Thyroid gland (tissue), 4 donors: ENCODE measurements around the gene MRPL12. TPM values are rescaled to one million over a fixed set of nuclear protein-coding genes. Genes with fewer than 3 reads are reported as not detected.
A peak's percentile ranks its signal among the peaks of the same experiment; 100 is the strongest.

Experiments used
- DNase-seq, 2 donors: peaks; one replicate each; pipeline ENCODE4 v3.0.0-alpha.2; 2019
- H3K27ac ChIP-seq, 3 donors: fragments of 200-600 bp; sonication (generic); 1 replicate in 2 of 3; 2 replicates in 1 of 3; pipeline ENCODE4 v1.5.1; 2016 to 2019; ENCODE audit warnings: mild to moderate bottlenecking in 1 of 3, moderate library complexity in 1 of 3
- H3K27me3 ChIP-seq: fragments of 200-600 bp; sonication (generic); one replicate; pipeline ENCODE4 v1.5.1; 2019
- H3K36me3 ChIP-seq, 2 donors: fragments of 200-600 bp; sonication (generic); one replicate each; pipeline ENCODE4 v1.5.1; 2016 to 2019
- H3K4me1 ChIP-seq, 2 donors: fragments of 200-600 bp; sonication (generic); one replicate each; pipeline ENCODE4 v1.5.1; 2017 to 2019
- H3K4me3 ChIP-seq, 3 donors: fragments of 200-600 bp; sonication (generic); replicated peaks in 1 of 3; 1 replicate in 2 of 3; 2 replicates in 1 of 3; pipeline ENCODE4 v1.5.1; 2016; ENCODE audit warnings: mild to moderate bottlenecking in 1 of 3
- H3K9me3 ChIP-seq: fragments of 200-600 bp; sonication (generic); one replicate; pipeline ENCODE4 v1.5.1; 2017
- POLR2A ChIP-seq, 2 donors: fragments of 450-650 bp; IDR thresholded peaks; one replicate each; pipeline ENCODE4 v1.6.1; 2017; ENCODE audit warnings: antibody characterized with exemption in 2 of 2, mild to moderate bottlenecking in 2 of 2, moderate library complexity in 1 of 2
- WGBS, 2 donors: methylation state at CpG; one replicate each; pipeline ENCODE4 v1.1.5; 2017; 5-methylcytosine and 5-hydroxymethylcytosine counted together
- intact Hi-C: fragments of 100-400 bp; cut with DNase I; formaldehyde crosslinking; loops from one replicate; pipeline ENCODE4 v1.15.1; 2023
- total RNA-seq, 4 donors: library from RNA; depleted of rRNA; stranded (reverse); fragments of >200 nt; gene quantifications; one replicate each; pipeline ENCODE4 v1.2.3, GENCODE V29; 2016
- TF ChIP-seq, protein P1 (sequence below), 6 experiments: fragments of 200-600 bp in 3 of 6; fragments of 450-650 bp in 3 of 6; sonication (generic) in 3 of 6; IDR thresholded peaks; one replicate each; pipeline ENCODE4 v1.5.1; 2016 to 2019; ENCODE audit warnings: antibody characterized with exemption in 6 of 6, mild to moderate bottlenecking in 2 of 6, inconsistent platforms in 1 of 6, moderate library complexity in 1 of 6

Gene MRPL12
- total RNA-seq, 4 donors from 2014 or later = 30.7 to 89.3 (median 46.4) TPM

DNA sequence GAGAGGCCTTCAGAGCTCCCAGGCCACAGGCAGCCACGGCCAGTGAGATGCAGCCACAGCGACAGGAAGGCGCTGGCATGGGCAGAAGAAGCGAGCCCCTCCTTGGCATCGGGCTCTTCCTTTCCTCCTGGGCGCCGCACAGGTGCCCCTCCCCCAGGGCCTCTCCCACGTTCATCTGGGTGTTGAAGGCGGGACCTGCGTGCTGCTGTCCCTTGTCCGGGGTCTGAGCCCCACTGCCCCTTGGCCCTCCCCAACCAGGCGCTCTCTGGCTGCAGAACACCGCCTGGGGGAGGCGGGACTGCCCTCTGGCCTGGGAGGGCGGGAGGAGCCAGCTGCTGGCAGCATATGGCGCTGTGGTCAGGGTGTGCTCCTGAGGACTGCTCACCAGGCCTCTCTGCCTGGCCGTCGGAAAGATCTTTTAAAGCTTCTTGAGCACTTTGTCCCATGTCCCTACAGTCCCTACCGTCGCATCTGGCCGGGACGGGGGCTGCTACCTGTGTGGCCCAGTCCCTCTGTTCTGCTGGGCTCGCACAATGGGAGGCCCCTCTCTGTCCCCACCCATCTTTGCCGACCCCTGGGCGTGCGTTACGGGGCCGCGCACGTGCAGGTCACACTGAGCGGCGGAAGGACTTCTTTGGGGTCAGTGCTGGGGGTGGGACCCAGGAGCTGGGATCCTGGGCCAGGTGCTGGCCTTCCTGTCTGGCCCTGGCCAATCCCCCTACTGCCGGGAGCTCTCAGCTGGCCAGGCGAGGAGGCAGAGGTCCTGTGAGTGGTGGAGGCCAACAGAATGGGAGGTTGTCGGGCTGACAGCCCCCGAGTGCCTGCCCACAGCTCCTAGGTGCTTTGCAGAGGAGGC, 10.6 kb downstream of the MRPL12 start:
- intact Hi-C loops = loop anchor here (5.0 kb wide), 1 partner anchor 144 kb away; no protein-coding TSS in a partner anchor

DNA sequence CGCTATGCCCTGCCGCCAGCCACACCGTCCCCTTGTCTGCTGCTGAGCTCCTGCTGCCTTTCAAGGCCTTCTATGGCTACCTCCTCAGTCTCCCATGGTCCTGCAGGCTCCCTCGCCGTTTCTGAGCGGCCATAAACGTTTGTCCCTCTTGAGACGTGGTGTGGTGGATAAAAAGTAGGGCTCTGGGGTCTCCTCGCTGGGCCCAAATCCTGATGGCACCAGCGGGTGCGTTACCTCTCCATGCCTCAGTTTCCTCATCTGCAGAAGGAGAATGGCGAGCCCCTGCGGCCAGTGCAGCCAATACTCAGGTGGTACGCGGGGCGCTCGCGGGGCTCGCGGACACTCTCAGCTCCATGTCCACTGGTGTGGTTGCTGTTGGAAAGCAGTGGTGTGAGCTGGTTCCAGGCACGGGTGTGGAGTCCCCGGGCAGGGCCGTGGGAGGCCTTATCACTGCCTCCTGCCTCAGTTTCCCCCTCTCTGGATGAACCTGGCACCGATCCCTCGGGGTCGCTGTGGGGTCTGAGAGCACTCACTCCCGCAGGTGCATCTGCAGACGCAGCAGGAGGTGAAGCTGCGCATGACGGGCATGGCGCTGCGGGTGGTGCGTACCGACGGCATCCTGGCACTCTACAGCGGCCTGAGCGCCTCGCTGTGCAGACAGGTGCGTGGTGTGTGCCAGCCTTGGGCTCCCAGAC, 11.4 kb downstream of the MRPL12 start:
- no peak for DNase-seq
- Histone ChIP-seq H3K4me3 (no peak overlapping the region), H3K27me3 (no peaks in the 10 kb centered on the region), H3K27ac (no peak overlapping the region), H3K36me3 (no peaks in the 10 kb centered on the region), H3K4me1 (peaks cover 23 to 27% of the 10 kb centered on the region in 2 donors), H3K9me3 (no peaks in the 10 kb centered on the region)
- intact Hi-C loops = loop anchor here (5.0 kb wide), 1 partner anchor 143 kb away; no protein-coding TSS in a partner anchor
- 92 to 97% methylated on average over 21 to 39 of the region's 39 CpGs for WGBS, 2 donors
- TF ChIP-seq, protein P1, sequence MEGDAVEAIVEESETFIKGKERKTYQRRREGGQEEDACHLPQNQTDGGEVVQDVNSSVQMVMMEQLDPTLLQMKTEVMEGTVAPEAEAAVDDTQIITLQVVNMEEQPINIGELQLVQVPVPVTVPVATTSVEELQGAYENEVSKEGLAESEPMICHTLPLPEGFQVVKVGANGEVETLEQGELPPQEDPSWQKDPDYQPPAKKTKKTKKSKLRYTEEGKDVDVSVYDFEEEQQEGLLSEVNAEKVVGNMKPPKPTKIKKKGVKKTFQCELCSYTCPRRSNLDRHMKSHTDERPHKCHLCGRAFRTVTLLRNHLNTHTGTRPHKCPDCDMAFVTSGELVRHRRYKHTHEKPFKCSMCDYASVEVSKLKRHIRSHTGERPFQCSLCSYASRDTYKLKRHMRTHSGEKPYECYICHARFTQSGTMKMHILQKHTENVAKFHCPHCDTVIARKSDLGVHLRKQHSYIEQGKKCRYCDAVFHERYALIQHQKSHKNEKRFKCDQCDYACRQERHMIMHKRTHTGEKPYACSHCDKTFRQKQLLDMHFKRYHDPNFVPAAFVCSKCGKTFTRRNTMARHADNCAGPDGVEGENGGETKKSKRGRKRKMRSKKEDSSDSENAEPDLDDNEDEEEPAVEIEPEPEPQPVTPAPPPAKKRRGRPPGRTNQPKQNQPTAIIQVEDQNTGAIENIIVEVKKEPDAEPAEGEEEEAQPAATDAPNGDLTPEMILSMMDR (IDR thresholded peaks at IDR 0.05) = no peak
- TF ChIP-seq POLR2A (IDR thresholded peaks at IDR 0.05) = no peak

More for the DNA sequence above, 10.6 kb downstream of the MRPL12 start:
- H3K27ac ChIP-seq = no peak overlapping the region
- H3K4me1 ChIP-seq = peaks cover 23 to 27% of the 10 kb centered on the region in 2 donors
- WGBS, 2 donors = 75 to 77% methylated on average over 30 to 35 of the region's 36 CpGs
- no peaks in the 10 kb centered on the region for H3K36me3 ChIP-seq
- H3K9me3 ChIP-seq = no peaks in the 10 kb centered on the region
- no peak for TF ChIP-seq POLR2A (IDR thresholded peaks at IDR 0.05)
- TF ChIP-seq, protein P1 (IDR thresholded peaks at IDR 0.05) = no peak
- DNase-seq = peak in 1 of 2 donors; percentile 27
- H3K27me3 ChIP-seq = no peaks in the 10 kb centered on the region
- no peak overlapping the region for H3K4me3 ChIP-seq

DNA sequence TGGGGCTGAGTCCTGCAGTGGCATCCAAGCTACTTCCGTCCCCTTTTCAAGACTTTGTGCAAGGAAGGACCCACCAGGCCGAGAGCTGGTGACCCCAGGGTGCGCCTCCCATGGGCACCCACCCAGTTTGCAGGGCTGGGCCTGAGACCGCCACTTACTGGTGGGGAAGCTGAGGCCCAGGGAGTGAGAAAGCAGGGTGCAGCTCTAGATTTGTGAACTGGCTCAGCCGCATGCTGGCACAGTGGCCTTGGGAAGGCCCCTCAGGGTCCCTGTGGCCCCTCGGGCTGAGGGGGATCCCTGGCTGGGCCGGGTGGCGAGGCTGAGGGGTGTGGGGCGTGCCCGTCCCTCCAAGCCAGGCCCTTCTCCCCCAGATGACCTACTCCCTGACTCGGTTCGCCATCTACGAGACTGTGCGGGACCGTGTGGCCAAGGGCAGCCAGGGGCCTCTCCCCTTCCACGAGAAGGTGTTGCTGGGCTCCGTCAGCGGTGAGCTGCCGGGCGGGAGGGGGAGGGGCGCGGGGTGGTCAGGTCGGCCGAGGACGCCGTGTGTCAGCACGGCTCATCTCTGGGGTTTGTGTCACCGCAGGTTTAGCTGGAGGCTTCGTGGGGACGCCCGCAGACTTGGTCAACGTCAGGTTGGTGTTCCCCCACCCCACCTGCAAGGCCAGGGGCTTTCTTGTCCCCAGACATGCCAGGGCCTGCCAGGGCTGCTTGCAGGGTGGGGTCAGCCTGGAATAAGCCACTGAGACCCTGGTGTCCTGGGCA, 12.1 kb downstream of the MRPL12 start:
- no peaks in the 10 kb centered on the region for H3K27me3 ChIP-seq
- WGBS, 2 donors = 89 to 95% methylated on average over 10 to 12 of the region's 32 CpGs
- no peak overlapping the region for H3K27ac ChIP-seq
- H3K9me3 ChIP-seq = no peaks in the 10 kb centered on the region
- no peak overlapping the region for H3K4me3 ChIP-seq
- no peak for DNase-seq
- intact Hi-C loops = no loop called here
- no peak for TF ChIP-seq POLR2A (IDR thresholded peaks at IDR 0.05)
- TF ChIP-seq, protein P1 (IDR thresholded peaks at IDR 0.05) = no peak
- no peaks in the 10 kb centered on the region for H3K36me3 ChIP-seq
- peaks cover 23 to 27% of the 10 kb centered on the region in 2 donors for H3K4me1 ChIP-seq

DNA sequence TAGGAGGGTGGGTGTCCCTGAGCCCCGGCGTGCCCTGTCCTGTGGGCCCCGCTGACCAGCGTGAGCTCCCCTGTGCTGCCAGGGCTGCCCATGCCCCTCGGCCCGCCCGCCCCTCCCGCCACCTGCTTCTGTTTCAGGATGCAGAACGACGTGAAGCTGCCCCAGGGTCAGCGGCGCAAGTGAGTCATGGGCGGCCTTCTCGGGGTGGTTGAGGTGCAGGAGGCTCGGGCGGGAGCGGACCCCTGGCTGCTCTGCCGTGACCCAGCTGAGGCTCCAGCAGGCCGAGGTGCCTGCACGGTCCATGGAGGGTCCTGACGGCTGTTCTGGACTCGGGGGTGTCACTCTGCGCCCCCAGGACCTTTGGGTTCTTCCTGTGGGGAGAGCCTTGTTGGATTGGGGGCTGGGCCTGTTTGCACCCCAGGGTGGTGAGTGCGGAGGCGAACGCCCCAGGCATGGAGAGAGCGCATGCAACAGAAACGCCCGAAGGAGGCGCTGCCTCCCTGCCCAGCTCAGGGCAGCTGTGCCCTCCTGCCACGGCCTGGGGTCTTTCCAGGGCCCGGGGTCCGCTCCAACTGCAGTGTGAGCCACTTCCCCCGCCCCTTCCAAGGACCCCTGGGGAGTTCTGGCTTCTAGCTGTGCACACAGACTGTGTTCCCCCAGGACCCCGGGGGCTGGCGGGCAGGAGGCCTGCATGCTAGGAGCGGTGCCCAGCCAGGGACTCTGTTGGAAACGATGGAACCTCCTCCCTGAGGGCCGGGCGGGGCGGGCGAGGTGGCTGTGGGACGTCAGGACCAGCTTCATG, 12.9 kb downstream of the MRPL12 start:
- Histone ChIP-seq H3K9me3 (no peaks in the 10 kb centered on the region), H3K27me3 (no peaks in the 10 kb centered on the region), H3K27ac (no peak overlapping the region), H3K36me3 (no peaks in the 10 kb centered on the region), H3K4me3 (no peak overlapping the region), H3K4me1 (peaks cover 16 to 20% of the 10 kb centered on the region in 2 donors)
- DNase-seq = no peak
- intact Hi-C loops = no loop called here
- WGBS, 2 donors = 95% methylated on average over 20 to 33 of the region's 43 CpGs
- no peak for TF ChIP-seq POLR2A (IDR thresholded peaks at IDR 0.05)
- TF ChIP-seq, protein P1 (IDR thresholded peaks at IDR 0.05) = no peak
